GM19238 (cell line): Measurements from ENCODE around the gene CRNKL1.
"Not testable (repeated sequence)": the region's sequence is repeated elsewhere in the genome, so short reads cannot be mapped to it uniquely, and the experiment has no call there.

Source experiments
- DNase-seq: peaks from one replicate; pipeline ENCODE4 v3.0.0; 2011; ENCODE audit warnings: low spot score; ENCODE audit not compliant: insufficient read length

The CRNKL1 gene

GRCh38 chr20:20010639-20011500 lies 41.4 kb downstream of the CRNKL1 start:
- no peak for DNase-seq

- DNase-seq, result no peak
These were observed 42.4 kb downstream of the CRNKL1 start for GRCh38 chr20:20009784-20010253.

GRCh38 chr20:20005342-20005741 lies 46.9 kb downstream of the CRNKL1 start:
- DNase-seq, result no peak

GRCh38 chr20:20003955-20004322 lies 48.3 kb downstream of the CRNKL1 start:
- not testable (repeated sequence) for DNase-seq

GRCh38 chr20:20003031-20003954 lies 49.0 kb downstream of the CRNKL1 start:
- DNase-seq, result peak; percentile 8

DNA sequence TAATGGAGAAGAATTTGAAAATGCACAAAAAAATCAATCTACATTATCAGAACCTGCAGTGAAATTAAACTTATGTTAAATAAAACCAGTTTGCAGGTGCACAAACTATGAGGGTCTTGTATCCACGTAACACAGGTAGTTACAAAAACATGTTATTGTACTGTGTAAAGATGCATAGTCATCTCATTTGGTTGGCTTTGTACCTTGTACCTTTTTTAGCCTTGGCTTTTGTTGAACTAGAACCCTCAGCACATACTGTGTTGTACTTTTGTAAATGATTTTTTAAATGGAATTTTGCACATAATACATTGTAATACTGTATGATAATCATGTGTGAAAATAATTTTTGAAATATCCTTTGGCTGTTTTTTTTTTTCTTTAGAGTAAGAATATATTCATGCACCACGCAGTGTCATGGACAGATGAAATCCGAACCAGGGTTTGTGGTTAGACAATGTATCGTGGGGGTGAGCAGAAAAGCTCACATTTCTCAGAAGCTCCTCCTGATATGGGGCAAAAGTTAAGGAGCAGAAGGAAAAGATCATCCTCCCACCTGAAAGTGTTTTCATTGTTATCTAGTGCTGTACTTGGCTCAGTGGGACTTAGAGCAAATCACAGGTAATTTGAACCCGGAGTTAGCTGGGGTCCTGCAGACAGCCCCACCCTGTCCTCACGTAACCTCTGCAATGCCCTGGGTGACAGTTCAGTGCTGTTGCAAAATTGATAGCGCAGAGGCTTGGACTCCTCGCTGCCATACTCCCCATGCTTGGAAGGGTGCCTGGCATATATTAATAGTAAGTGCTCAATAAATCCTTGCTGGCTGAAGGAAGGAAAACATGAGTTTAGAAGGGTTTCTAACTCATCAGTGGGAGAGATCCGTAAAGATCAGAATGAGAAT lies 49.9 kb downstream of the CRNKL1 start:
- DNase-seq, result no peak

DNA sequence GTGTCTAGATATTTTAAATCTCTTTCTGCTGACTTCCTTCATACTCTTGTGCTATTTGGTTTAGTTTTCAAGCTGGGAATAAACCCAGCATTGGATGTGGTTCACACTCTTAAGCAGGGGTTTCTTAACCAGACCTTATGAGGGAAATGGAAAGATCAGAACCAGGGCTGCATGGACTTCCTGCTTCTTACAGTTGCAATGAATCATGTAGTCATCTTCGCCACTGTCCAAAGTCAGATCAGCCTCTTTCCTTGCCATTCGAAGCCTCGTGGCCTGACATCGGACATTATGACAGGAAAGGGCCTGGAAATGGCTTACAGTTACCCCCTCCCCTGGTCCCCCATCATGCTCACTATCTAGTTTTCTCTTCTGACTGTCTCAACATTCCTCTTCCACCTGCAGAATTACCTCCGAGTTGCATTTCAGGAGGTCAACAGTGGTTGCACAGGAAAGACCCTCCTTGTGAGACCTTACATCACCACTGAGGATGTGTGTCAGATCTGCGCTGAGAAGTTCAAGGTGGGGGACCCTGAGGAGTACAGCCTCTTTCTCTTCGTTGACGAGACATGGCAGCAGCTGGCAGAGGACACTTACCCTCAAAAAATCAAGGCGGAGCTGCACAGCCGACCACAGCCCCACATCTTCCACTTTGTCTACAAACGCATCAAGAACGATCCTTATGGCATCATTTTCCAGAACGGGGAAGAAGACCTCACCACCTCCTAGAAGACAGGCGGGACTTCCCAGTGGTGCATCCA lies 51.9 kb downstream of the CRNKL1 start:
- DNase-seq, result no peak

GRCh38 chr20:19998990-19999705 lies 53.1 kb downstream of the CRNKL1 start:
- no peak for DNase-seq

DNA sequence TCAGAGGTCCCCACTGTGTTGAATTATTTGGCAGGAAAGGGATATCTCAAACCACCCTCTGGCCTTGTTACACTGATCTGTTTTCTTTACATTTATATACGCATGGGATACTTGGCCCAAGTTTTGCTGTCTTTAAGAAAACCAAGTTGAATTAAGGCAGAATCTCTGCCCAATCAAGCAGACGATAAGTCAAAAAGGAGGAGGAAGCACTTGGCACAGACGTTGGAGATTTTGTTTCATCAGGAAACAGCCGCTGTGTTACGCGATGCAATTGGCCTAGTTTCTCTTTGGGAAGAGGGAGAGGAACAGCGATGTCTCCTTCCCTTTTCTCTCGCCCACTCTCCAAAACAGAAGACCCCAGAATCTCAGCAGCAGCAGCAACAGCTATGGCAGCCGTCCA lies 55.3 kb downstream of the CRNKL1 start:
- DNase-seq, result no peak

- DNase-seq, result no peak
These were observed 56.0 kb downstream of the CRNKL1 start for GRCh38 chr20:19996222-19996621.

DNA sequence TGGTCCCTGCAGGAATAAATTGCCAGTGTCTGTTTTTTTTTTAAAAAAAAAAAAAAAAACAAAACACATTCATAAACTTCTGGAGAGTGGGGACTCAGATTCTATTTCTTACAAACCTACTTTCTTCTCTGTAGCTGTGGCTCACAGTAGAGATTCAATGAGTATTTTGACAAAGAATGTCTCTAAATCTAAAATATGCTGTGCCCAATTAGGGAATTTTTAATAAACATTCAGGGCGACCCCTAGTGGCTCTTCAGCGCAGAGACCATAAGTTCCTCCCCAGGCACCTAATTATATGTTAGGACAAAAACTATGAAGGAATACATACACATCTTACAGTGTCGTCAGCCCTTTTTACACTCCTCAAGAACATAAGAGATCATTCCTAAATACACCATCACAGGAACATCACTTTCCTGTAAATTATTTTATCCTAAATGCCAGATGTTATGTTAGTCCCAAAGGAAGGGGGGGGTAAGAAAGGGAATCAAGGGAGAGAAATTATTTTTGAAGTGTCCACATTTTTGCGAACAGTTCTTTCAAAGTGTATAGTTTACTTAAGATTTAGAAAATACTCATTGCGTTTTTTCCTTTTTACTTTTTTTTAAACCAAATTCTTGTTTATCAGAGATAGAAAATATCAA lies 56.9 kb downstream of the CRNKL1 start:
- no peak for DNase-seq

DNA sequence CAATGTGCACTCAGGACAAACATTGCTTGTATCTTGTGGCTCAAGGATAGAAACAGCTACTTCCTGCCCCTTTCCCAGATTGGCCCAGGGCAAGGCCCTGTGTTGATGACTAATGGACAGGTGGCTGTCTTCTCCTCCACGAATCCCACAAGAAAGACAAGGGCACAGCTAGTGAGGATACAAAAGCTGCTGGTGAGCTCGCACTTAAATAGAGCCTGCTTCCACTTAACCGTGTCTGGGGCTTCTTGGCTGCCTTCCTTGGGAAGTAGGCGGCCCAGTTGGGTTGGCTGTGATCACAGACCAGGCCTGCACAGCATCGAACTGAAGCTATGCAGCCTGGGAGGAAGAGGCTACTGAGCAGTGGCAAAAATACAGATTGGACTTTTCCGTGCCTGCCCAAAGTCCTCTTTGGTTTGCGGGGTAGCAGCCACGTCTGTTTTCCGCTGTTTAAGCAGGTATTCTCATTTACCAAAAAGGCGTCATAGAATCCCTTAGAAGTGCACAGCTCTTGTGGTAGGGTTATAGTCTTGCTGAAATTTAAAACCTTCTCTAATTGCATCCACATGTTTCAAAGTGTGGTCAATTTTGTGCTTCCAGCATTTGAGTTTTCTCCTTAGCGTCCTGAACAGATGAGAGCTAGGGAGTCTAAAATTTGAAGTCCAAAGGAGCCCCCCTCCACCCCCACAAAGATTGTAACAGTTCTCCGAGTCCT lies 58.2 kb downstream of the CRNKL1 start:
- DNase-seq, result no peak

DNA sequence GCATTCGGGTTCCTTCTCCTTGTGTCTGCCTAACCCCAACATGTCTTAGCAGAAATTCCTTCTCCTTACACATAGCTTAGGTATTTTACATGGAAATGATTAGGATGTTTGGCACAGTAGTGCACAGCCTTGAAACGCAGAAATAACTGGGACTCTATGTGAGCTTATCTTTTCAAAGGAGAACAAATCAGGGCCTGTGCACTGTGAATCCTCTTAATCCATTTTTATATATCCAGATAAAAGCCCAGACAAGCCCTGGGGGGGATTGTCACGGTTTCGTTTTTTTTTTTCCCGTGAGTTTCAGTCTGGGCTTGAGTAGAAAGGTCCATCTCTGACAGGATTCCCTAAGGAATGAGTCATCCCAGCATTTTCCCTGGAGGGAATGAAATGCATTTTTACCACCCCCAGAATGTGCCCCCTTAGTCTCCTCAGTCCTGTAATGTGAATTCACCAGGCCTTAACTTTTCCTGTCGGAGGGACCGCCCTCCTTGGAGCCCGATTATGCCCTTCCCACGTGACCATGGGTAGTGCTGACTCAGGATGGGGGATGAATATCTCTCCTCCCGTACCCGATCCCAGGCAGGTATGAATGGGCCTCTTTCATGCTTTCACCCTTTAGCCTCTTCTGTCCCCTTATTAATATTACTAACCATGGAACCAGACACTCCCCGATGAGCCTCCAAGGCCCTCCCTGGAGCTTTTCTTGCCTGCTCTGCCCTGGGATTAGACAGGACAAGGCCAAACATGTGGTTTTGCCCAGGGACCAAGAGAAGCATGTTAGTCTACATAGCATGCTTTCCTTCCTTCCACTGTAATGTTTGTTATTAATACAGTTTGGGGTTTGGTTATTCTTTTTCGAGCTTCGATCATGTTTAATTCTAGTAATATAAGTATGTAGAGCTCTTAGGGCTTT lies 59.0 kb downstream of the CRNKL1 start:
- DNase-seq, result no peak

- no peak for DNase-seq
These were observed 60.4 kb downstream of the CRNKL1 start for GRCh38 chr20:19991854-19992253.

DNA sequence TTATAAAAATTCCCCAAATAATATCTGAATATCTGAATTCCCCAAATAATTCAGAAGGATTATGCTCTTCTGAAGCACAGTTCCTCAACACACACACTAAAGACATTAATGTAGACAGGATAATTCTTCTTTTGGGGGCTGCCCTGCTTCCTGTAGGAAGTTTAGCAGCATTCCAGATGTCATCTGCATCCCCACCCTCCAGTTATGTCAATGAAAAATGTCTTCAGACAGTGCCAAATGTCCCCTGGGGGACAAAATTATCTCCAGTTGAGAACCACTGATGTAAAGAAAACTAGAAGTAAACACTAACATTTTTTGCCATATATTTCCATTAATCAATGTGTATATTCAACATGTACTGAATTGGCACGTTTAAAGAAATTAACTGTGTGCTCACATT lies 61.0 kb downstream of the CRNKL1 start:
- no peak for DNase-seq

DNA sequence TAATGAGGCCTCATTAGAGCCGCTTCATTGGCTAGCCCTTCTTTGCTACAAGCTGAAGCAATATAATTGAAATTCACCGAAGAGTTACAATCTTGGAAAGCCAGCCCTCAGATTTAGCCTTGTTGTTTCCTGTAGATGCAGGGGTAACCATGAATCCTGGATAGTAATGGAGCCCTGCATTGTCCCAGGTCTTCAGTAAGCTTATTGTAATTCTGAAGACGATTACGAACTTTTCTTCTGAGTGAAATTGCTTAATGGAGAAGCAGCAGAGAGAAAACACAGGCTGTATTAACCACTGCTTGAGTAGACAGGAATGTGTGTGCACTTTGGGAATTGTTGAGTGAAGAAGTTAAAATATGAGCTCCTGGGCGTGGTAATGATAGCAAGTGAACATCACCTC lies 61.4 kb downstream of the CRNKL1 start:
- no peak for DNase-seq

DNA sequence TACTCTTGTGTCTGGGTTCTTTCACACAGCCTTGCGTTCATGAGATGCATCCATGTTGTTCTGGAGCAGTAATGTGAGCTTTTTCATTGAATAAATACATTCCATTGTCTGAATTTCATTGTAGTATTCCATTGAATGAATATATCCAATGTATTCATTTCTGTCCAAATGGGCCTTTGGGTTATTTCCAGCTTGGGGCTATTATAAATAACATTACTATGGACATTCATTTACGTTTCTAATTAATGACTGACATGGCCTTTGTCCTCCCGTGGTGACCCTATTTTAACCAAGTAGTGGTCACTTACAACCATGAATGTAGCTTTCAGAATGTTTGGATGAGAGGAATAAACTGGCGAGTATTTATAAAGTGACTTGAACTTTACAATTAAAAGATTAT lies 65.2 kb downstream of the CRNKL1 start:
- no peak for DNase-seq

- DNase-seq, result no peak
These were observed 65.8 kb downstream of the CRNKL1 start for GRCh38 chr20:19986419-19986818.
